Stimulated activated CD4-positive, alpha-beta T cell treated with anti-CD3 and anti-CD28 coated beads, TNF-alpha, amount 100 ng/mL, for 24 hours (primary cell): Measurements from ENCODE around the gene CTSZ.
"Not testable (repeated sequence)": the region's sequence is repeated elsewhere in the genome, so short reads cannot be mapped to it uniquely, and the experiment has no call there.

Experiments used
- DNase-seq, 3 experiments: peaks; one replicate each; pipeline ENCODE4 v3.0.0-alpha.2; 2020; ENCODE audit warnings: low read depth in 3 of 3

Gene CTSZ

DNA sequence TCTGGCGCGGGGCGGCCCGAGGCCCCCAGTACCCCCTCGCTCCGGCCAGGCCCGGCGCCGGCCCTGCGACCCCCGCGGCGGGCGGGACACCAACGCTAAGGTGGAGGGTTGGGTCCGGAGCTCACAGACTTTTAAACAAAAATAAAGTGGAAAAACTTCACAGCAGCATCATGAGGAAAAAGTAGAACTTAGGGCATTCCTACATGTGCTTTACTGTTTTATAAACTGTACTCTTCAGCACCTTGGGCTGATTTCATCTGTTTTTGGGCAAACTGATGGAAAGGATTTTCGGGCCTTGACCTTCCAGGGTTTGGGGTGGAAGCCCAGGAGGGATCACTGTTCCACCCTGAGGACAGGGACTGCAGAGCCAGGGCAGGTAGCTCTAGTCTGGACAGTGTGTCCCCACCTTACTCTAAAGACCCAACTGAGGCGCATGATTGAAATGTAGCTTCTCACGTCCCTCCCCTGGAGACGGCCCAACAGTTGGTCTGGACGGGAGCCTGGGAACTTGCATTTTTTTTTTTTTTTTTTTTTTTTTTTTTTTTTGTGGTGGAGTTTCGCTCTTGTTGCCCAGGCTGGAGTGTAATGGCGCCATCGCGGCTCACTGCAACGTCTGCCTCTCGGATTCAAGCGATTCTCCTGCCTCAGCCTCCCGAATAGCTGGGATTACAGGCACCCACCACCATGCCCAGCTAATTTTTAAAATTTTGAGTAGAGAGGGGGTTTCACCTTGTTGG lies 25.3 kb downstream of the CTSZ start:
- peak in 1 of 3 experiments; percentile 11 for DNase-seq

DNA sequence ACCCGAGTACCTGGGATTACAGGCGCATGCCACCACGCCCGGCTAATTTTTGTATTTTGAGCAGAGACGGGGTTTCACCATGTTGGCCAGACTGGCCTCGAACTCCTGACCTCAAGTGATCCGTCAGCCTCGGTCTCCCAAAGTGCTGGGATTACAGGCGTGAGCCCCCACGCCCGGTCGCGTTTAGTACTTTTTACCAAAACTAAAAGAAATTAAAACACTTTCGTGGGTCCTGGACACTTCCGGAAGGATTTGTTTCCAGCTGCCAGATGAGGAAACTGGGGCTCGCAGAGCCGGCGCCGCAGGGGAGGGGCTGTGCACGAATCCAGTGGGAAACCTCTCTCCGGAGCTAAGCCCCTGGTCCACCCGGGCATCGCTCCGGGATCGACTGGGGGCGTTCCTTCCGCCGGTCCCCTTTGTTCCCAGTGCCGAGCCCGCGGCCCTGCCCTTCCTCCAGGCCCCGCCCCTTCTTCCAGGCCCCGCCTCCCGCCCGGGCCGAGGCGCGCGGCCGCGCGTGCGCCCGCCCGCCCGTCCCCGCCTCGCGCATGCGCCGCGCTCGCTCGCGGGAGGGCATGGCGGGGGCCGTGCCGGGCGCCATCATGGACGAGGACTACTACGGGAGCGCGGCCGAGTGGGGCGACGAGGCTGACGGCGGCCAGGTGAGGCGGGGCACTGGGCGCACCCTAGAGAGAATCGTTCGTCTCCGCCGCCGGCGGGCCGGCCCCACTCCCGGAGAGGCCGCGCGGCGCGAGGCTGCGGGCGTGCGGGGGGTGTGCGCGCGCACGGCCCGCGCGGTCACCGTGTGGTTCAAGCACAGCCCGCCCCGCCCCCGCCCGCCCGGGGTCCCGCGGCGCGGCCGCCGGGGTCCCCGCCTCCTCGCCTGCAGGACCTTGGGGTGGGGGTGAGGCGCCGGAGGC lies 26.1 kb downstream of the CTSZ start, which contains the start of gene NELFCD:
Gene NELFCD (plus strand): TSS at position 546 of the 917 bp plus-strand sequence. CDS start 54 bp downstream, at position 600.
- DNase-seq = peak; percentile 75 to 88 (median 76)

- no peak for DNase-seq
Observed at GRCh38 chr20:58978351-58979190, 28.5 kb downstream of the CTSZ start.

DNA sequence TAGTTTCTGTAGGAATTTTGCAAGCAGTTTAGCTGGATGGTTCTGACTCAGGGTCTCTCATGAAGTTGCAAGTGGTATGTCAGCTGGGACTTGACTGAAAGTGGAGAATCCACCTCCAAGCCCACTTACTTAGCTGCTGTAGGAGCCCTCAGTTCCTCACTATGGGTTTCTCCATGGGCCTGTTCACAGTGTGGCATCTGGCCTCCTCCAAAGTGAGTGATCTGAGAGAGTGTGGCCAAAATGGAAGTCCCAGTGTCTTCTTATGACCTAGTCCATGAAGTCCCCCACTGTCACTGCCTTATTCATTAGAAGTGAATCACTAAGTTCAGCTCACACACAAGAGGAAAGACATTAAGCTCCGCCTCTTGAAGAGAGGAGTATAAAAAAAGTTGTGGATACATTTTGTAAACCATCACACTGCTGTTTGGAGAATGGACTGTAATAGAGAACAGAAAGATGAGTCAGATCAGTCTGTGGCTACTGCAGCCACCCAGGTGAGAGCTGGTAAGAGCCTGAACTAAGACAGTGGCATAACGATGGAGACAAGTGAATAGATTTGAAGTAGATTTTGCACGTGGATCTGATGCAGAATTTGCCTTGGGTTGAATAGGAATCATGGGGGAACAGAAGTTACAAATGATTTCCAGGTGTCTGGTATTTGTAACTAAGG lies 30.9 kb downstream of the CTSZ start:
- DNase-seq = no peak

- no peak for DNase-seq
Observed at GRCh38 chr20:58975353-58975752, 31.7 kb downstream of the CTSZ start.

DNA sequence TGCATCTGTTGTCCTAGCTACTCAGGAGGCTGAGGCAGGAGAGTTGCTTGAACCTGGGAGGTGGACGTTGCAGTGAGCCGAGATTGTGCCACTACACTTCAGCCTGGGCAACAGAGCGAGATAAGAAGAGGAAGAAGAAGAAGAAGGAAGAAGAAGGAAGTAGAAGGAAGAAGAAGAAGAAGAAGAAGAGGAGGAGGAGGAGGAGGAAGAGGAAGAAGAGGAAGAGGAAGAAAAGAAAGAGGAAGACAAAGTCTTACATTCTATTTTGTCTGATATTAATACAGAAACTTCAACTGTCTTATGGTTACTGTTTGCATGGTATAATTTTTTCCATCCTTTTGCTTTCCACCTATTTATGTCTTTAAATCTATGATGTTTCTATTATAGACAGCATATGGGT lies 33.2 kb downstream of the CTSZ start:
- no peak for DNase-seq

- DNase-seq = no peak
Observed at GRCh38 chr20:58973179-58973578, 33.9 kb downstream of the CTSZ start.

GRCh38 chr20:58971429-58971828 lies 35.6 kb downstream of the CTSZ start:
- DNase-seq = no peak

DNA sequence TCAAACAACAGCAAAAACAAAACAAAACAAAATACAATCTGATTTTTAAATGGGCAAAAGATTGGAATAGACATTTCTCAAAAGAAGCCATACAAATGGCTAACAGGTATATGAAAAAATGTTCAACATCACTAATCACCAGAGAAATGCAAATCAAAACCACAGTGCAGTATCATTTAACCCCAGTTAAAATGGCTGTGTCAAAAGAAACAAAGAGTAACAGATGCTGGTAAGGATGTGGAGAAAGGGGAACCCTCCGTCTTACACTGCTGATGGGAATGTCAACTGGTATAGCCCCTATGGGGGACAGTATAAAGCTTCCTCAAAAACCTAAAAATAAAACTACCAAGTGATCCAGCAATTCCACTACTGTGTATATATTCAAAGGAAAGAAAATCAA lies 36.9 kb downstream of the CTSZ start:
- DNase-seq = no peak

DNA sequence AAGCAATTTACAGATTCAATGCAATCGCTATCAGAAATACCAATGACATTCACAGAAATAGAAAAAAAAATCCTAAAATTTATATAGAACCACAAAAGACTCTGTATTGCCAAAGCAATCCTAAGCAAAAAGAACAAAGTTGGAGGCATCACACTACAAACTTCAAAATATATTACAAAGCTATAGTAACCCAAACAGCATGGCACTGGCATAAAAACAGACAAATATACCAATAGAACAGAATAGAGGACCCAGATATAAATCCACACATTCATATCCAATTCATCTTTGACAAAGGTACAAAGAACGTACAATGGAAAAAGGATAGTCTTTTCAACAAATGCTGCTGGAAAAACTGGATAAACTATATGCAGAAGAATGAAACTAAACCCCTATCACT lies 37.6 kb downstream of the CTSZ start:
- DNase-seq = no peak

DNA sequence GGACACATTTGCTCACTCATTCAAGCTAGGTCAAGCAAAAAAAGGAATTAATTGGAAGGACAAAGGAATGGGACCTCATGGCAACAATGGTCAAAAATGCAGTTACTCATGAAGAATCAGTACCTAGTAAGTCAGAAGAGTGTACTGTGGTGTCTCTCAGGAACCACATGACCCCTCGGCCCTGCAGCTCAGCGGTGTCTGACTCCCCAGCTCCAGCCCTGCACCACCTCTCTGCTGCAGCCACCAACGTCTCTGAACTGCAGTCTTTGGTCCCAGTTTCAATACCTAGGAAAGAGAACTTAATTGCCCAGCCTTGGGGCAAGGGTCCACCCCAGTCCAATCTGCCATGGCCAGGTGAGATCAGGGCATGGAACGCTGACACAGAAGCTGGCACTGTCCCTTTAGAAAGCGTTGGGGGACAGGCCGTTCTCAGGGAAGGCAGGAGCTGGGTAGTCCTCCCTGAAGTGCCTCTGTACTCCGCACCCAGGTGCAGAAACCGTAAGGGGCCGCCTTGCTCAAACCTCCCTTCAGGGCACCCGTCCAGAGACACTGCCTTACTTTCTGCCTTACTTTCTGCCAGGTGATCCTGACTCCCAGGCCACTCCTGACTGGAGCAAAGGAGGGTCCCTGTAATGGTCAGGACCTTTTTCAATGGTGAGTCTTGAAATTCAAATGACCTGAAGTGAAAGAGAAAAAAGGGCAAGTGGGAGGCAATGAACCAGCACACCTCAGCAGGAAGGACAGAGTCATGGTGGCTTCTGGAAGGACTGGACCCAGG lies 39.2 kb downstream of the CTSZ start:
- DNase-seq = no peak

DNA sequence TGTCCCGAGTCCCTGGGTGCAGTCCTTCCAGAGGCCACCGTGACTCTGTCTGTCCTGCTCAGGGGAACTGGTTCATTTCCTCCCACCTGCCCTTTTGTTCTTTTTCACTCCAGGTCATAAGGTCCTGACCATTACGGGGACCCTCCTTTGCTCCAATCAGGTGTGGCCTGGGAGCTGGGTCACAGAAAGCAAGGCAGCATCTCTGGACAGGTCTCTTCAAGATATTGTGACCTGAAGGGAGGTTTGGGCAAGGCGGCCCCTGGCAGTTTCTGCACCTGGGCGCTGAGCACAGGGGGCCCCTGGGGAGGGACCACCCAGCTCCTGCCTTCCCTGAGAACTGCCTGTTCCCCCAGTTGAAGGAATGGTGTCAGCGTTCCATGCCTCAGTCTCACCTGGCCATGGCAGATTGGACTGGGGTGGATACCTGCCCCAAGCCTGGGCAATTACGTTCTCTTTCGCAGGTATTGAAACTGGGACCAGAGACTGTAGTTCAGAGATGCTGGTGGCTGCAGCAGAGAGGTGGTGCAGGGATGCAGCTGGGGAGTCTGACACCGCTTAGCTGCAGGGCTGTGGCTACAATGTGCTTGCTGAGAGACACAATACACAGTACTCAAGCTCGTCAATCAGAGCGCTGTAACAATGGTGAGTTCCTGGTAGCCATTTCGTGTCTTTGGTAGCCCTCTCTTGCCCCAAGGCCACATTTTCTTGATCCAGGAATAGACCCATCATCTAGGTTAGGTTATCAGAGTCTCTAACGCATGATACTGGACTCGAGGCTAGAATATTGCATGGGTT lies 41.6 kb downstream of the CTSZ start:
- no peak for DNase-seq

- DNase-seq = not testable (repeated sequence)
Observed at GRCh38 chr20:58963922-58964321, 43.1 kb downstream of the CTSZ start.

DNA sequence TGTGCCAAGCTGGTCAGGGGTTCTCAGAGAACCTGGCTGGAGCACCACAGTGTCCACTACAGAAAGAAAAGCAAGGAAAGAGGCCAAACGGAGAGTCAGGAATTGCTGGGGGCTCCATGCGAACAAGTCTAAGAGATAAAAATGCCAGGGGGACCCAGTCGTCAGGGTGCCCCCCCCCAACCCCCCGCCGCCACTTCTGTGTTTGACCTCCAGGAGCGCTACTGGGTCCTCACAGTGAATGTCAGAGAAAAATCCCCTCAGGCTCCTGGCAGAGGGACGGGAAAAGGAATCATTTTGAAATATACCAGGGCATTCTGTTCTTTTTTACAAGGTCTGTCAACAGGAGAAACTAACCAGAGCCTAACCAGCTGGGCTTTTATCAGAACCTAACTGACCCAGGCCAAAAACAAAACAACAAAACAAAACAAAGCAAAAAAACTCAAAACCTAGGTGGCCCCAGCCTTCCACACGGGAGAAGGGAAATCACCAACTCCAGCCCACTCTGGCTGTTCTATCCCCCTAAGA lies 43.9 kb downstream of the CTSZ start:
- DNase-seq = no peak

- no peak for DNase-seq
Observed at GRCh38 chr20:58959652-58960051, 47.4 kb downstream of the CTSZ start.

- DNase-seq = no peak
Observed at GRCh38 chr20:58956078-58956477, 51.0 kb downstream of the CTSZ start.

- no peak for DNase-seq
Observed at GRCh38 chr20:58953050-58953449, 54.0 kb downstream of the CTSZ start.

- DNase-seq = no peak
Observed at GRCh38 chr20:58950603-58951002, 56.5 kb downstream of the CTSZ start.

GRCh38 chr20:58947797-58948388 lies 59.2 kb downstream of the CTSZ start:
- not testable (repeated sequence) for DNase-seq
